Kidney (tissue), 14 donors: ENCODE results near the gene PLA2G2C. TPM values are rescaled to one million over a fixed set of nuclear protein-coding genes. Genes with fewer than 3 reads are reported as not detected.
A peak's percentile ranks its signal among the peaks of the same experiment; 100 is the strongest.

ENCODE experiments used
- DNase-seq, 5 donors: peaks; one replicate each; pipeline ENCODE4 v3.0.0-alpha.2; 2013 to 2020
- FAIRE-seq: peaks from 2 replicates; lab custom pipeline; 2012; peaks lifted over from hg19 to GRCh38; lab: Jason Lieb, UNC
- H3K27ac ChIP-seq, 2 donors: one replicate each; pipeline ENCODE4 v1.7.0; 2013; ENCODE audit warnings: low read depth in 2 of 2, low read length in 2 of 2, inconsistent platforms in 1 of 2
- H3K27me3 ChIP-seq: one replicate; pipeline ENCODE4 v1.7.1; 2013; ENCODE audit warnings: low read length, inconsistent platforms; ENCODE audit not compliant: control insufficient read depth, insufficient read depth
- H3K36me3 ChIP-seq, 3 donors: one replicate each; pipeline versions ENCODE4 v1.7.0 to v1.7.1; 2013; ENCODE audit warnings: low read length in 3 of 3, control low read depth in 1 of 3, inconsistent platforms in 1 of 3; ENCODE audit not compliant: insufficient read depth in 3 of 3, control insufficient read depth in 2 of 3
- H3K4me1 ChIP-seq, 3 donors: one replicate each; pipeline versions ENCODE4 v1.7.0 to v1.7.1; 2013; ENCODE audit warnings: low read length in 3 of 3, inconsistent platforms in 1 of 3, low read depth in 1 of 3; ENCODE audit not compliant: control insufficient read depth in 2 of 3, insufficient read depth in 2 of 3
- H3K4me3 ChIP-seq, 3 donors: one replicate each; pipeline versions ENCODE4 v1.7.0 to v1.8.1; 2013; ENCODE audit warnings: low read length in 3 of 3, control low read depth in 1 of 3, inconsistent platforms in 1 of 3
- H3K9ac ChIP-seq, 3 donors: one replicate each; pipeline versions ENCODE4 v1.7.0 to v1.7.1; 2013; ENCODE audit warnings: low read length in 3 of 3, control low read depth in 1 of 3, inconsistent platforms in 1 of 3
- H3K9me3 ChIP-seq, 3 donors: one replicate each; pipeline versions ENCODE4 v1.7.0 to v1.7.1; 2013; ENCODE audit warnings: low read length in 3 of 3, control low read depth in 1 of 3, inconsistent platforms in 1 of 3; ENCODE audit not compliant: control insufficient read depth in 2 of 3, insufficient read depth in 1 of 3
- intact Hi-C: fragments of 100-400 bp; cut with DNase I; formaldehyde crosslinking; loops from one replicate; pipeline ENCODE4 v1.11.1; 2022
- polyA plus RNA-seq: library from polyadenylated mRNA; stranded (reverse); fragments of 350-450 nt; fragmentation: Illumina TruSeq; extraction: RNeasy Lipid Tissue Mini Kit (QIAGEN cat#74804); gene quantifications from one replicate; pipeline ENCODE4 v1.2.3, GENCODE V29; 2014; ENCODE audit warnings: low read depth, low replicate concordance; ENCODE audit not compliant: insufficient read depth
- total RNA-seq: library from RNA; stranded (reverse); fragmentation: NEBNext Ultra II Directional; extraction: Animal tissue kit (Norgen Biotek cat#: 25700); gene quantifications from one replicate; pipeline ENCODE4 v1.2.1, GENCODE V29; 2021
- TF ChIP-seq, protein P1 (sequence below): IDR thresholded peaks from 3 replicates; pipeline ENCODE4 v1.5.1; 2012; ENCODE audit warnings: mild to moderate bottlenecking, moderate library complexity, borderline replicate concordance; ENCODE audit not compliant: insufficient read depth; ENCODE audit errors: extremely low read depth
- donor health status: control.
- donor health status: control.
- donor health status: control.
- donor health status: control.
- donor health status: control.
- donor health status: DM: yes; HTN: yes; CAD: no.
- donor health status: Normal renal cell carcinoma (clear cell type).

Gene PLA2G2C
- total and polyA plus RNA-seq, 2 donors from 2014 or later, result 0.31 TPM; not detected in 1

DNA sequence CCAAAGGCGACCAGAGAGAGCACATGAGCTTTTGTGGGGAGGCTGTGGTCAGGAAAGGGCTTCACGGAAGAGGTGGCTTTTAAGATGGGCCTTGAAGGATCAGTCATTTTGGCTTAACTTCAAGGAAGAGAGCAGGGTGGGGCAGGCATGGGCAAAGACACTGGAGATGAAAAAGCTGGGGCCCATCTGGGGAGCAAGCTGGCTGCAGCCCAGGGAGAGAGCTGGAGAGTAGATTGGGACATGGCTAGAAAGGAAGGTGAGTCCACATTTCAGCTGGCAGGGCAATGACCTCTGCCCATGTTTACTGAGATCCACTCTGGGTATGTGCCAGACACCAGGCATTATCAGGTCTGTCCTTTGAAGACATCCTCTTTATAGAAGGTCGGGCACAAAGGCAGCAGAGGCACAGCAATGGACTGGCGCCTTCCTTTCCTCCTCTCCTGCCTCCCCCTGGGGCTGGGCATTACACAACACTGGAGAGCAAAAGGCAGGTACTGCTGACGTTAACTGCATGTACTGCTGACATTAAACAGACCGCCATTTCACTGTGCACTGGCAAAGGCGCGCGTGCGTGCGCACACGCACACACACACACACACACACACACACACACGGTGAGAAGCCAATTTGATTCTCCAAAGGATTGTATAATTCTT lies 2.6 kb downstream of the PLA2G2C start:
- no peak overlapping the region for H3K9ac ChIP-seq
- intact Hi-C loops, result no loop called here
- no peaks in the 10 kb centered on the region for H3K27me3 ChIP-seq
- H3K4me3 ChIP-seq, result no peak overlapping the region
- DNase-seq (peak in 1 of 5 donors; percentile 58), FAIRE-seq (no peak)
- no peak overlapping the region for H3K27ac ChIP-seq
- TF ChIP-seq, protein P1, sequence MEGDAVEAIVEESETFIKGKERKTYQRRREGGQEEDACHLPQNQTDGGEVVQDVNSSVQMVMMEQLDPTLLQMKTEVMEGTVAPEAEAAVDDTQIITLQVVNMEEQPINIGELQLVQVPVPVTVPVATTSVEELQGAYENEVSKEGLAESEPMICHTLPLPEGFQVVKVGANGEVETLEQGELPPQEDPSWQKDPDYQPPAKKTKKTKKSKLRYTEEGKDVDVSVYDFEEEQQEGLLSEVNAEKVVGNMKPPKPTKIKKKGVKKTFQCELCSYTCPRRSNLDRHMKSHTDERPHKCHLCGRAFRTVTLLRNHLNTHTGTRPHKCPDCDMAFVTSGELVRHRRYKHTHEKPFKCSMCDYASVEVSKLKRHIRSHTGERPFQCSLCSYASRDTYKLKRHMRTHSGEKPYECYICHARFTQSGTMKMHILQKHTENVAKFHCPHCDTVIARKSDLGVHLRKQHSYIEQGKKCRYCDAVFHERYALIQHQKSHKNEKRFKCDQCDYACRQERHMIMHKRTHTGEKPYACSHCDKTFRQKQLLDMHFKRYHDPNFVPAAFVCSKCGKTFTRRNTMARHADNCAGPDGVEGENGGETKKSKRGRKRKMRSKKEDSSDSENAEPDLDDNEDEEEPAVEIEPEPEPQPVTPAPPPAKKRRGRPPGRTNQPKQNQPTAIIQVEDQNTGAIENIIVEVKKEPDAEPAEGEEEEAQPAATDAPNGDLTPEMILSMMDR, result no peak
- peaks cover 0 to 11% (median 8%) of the 10 kb centered on the region in 3 donors for H3K4me1 ChIP-seq
- no peaks in the 10 kb centered on the region for H3K36me3 ChIP-seq
- peaks cover 0 to 5% (median 2%) of the 10 kb centered on the region in 3 donors for H3K9me3 ChIP-seq

DNA sequence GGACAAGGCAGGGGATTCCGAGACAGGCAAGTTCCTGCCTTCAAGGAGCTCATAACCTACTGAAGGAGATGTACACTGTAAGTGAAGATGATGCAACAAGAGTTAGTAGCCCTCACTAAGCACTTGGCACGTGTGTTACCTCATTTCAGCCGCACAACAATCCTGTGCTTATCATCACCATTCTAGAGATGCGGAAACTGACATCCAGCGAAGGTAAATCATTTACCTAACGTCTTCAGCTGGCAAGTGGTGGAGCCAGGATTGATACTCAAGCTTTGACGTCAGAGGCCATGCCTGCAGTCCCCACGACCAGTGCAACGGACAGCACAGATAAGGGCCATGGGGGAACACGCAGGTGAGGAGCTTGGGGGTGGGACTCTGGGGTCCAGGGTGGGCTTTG lies 3.3 kb downstream of the PLA2G2C start:
- FAIRE-seq, result no peak
- intact Hi-C loops, result no loop called here

DNA sequence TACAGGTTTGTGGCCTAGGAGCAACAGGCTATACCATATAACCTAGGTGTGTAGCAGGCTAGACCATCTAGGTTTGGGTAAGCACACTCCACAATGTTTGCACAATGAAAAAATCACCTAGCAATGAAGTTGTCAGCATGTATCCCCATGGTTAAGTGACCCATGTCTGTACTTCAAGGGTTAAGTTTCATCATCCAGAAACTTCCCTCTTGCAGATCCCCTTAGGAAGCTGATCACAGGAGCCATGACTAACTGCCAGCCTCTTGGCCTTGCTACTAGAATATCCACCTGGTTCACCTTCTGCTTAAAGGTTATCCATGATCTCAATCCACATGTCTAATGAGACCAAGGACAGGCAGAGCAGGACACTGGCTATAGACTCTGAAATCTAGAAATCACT lies 3.9 kb downstream of the PLA2G2C start:
- H3K27ac ChIP-seq, result no peak overlapping the region
- TF ChIP-seq, protein P1, result no peak

More for the DNA sequence above, 3.3 kb downstream of the PLA2G2C start:
- H3K9me3 ChIP-seq, result peaks cover 0 to 5% (median 2%) of the 10 kb centered on the region in 3 donors
- no peaks in the 10 kb centered on the region for H3K27me3 ChIP-seq
- H3K9ac ChIP-seq, result no peak overlapping the region
- no peaks in the 10 kb centered on the region for H3K36me3 ChIP-seq
- H3K27ac ChIP-seq, result no peak overlapping the region
- TF ChIP-seq, protein P1, result no peak
- no peak overlapping the region for H3K4me3 ChIP-seq
- peaks cover 0 to 11% (median 8%) of the 10 kb centered on the region in 3 donors for H3K4me1 ChIP-seq
- no peak for DNase-seq

More for the DNA sequence above, 3.9 kb downstream of the PLA2G2C start:
- intact Hi-C loops, result no loop called here
- FAIRE-seq, result no peak
- H3K4me3 ChIP-seq, result no peak overlapping the region
- no peak overlapping the region for H3K9ac ChIP-seq
- peaks cover 0 to 11% (median 8%) of the 10 kb centered on the region in 3 donors for H3K4me1 ChIP-seq
- no peaks in the 10 kb centered on the region for H3K27me3 ChIP-seq
- no peak for DNase-seq
- H3K36me3 ChIP-seq, result no peaks in the 10 kb centered on the region
- H3K9me3 ChIP-seq, result peaks cover 0 to 5% (median 2%) of the 10 kb centered on the region in 3 donors
